NCI-H524 (cell line): ENCODE data around the gene TBC1D14.

ENCODE experiments used
- DNase-seq, 2 experiments: peaks; one replicate each; lab custom pipeline; 2025; lab: John Stamatoyannopoulos, UW

TBC1D14 gene

DNA sequence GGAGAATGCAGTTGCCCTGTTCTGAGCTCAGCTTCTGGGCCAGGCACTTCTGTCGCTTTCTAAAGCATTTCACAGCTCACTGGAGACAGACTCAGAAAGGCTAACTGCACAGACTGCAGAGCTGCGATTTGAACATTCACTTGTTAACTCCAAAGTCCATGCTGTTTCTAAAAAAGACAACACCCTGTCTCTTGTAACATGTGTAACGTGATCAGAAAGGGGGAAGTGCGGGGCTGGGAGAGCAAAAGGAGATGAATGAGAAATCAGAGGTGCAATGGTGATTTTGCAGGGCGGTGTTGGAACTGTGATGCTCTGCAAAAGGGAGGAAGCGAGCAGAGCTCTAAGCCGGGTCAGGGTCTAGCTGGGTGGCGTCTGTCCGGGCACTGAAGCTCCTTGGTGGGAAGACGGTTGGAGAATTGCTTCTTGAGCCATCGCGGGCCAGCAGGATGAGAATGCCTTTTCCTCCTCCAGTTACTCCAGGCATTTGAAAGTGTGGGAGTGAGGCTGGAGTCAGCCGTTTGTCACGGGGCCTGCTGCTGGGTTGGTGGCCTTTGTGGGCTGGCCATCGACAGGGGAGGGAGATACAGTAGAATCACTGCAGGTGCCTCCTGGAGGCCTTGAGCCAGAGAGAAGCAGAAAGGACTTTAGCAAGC lies 20.3 kb downstream of the TBC1D14 start:
- no peak for DNase-seq

DNA sequence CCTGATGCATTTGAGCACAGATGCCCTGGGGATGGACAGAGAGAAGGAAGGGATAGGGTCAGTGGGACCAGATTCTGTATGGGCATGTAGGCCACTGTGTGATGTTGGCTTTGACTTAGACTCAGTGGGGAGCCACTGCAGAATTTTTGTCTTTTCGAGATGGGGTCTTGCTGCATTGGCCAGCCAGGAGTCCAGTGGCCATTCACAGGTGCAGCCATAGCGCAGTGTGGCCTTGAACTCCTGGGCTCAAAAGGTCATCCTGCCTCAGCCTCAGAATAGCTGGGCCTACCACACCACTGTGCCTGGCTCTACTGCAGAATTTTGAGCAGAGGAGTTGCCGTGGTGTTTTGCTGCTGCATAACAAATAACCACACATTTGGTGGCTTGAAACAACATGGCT lies 22.8 kb downstream of the TBC1D14 start:
- no peak for DNase-seq

DNA sequence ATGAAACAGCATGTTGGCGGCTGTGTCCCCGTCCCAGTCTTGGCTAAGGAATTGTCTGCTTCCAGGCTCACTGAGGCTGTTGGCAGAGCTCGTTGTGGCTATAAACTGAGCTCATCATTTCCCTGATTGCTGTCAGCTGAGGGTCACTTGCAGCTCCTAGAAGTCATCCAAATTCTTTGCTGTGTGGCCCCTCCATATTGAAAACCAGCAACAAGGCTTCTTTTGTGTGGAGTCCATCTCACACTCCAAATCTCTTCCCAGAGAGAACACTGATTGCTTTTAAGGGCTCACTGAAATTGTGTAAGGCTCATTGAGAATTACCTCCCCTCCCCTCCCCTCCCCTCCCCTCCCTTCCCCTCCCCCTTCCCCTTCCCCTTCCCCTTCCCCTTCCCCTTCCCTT lies 23.3 kb downstream of the TBC1D14 start:
- DNase-seq: no peak

DNA sequence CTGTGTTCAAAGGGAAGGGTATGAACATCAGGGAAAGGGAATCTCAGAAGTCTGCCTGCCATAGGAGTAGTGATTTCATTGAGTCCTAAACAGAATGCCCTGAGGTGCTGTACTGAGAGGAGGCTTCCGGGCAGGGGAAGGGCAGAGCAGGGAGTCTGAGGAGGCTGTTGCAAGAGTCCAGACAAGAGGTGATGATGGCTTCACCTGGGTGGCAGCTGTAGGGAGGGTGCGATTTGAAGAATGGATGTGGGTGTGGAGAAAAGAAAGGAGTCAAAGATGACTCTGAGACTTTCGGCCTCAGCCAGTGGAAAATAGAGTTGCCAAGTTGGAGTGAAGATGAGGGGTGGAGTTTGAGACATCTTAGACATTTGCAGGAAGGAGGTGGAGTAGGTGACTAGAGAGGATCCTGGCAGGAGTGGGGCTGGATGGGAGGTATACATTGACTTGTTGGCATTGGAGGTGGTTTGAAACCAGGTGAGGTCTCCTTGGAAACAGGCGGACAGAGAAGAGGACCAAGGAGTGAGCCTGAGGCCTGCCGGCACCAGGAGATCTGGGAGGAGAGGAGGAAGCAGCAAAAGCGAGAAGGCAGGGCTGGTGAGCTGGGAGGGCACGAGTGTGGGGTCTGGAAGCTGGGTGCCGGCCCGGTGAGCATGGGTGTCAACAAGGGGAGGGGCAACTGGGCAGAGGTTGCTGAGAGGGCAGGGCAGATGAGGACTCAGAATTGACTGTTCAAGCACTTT lies 24.2 kb downstream of the TBC1D14 start:
- DNase-seq: no peak

DNA sequence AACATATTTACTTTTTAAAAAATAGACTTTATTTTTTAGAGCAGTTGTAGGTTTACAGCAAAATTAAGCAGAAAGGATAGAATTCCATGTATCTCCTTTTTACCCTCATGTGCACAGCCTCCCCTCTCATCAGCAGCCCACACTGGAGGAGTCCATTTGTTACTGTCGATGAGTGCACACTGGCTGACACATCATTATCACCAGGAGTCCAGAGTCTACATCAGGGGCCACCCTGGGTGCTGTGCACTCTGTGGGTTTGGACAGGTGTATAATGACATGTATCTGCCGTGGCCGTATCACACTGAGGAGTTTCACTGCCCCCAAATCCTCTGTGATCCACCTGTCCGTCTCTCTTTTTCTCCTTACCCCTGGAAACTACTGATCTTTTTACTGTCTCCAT lies 26.3 kb downstream of the TBC1D14 start:
- DNase-seq: no peak

DNA sequence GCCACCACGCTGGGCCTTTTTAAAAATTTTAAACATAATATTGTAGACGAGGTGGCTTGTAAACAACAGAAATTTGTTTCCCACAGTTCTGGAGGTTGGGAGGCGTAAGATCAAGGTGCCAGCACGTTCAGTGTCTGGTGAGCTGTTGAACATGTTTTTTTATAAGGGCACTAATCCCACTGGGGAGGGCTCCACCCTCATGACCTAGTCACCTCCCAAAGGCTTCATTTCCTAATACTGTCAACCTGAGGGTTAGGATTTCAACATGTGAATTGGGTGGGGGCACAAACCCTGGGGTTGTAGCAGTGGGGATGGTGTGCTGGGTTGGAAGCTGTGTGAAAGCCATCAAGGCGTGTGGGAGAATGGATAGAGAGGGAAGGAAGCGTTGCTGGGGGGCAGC lies 27.6 kb downstream of the TBC1D14 start:
- no peak for DNase-seq

DNA sequence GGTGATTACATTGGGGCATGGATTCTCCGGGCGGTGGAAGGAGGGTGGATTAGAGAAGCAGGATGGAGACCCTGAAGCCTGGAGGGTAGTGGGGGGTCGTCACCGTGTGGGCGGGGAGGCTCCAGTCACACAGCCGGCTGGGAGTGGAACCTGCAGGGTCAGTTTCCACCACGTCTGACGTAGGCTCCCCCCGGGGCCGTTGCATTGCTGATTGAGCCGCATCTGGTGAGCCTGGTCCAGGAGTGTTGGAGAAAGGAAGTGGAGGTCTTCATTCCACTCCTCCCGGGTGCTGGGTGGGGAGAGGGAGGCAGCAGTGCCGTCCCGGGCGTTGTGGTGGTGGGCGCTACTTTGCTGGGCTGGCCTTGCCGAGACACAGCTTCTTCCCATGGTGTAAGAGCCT lies 28.1 kb downstream of the TBC1D14 start:
- no peak for DNase-seq

DNA sequence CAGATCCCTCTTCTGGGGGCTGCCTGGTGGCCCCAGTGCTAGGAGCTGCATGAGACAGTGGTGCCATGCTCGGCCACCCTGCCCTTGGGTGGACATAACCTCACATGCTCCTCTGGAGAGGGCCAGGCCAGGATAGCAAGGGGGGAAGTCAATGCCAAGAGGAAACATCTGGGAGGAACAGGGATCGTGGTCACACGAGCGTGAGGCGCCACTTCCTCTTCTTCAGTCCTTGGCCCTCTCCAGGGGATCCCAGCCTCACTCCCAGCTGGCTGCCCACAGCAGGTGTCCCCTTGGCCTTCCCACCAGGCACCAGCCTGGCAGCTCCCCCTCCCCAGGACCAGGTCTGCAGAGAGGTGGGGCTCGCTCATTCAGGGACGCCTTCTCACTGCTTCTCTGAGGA lies 28.6 kb downstream of the TBC1D14 start:
- DNase-seq: no peak

DNA sequence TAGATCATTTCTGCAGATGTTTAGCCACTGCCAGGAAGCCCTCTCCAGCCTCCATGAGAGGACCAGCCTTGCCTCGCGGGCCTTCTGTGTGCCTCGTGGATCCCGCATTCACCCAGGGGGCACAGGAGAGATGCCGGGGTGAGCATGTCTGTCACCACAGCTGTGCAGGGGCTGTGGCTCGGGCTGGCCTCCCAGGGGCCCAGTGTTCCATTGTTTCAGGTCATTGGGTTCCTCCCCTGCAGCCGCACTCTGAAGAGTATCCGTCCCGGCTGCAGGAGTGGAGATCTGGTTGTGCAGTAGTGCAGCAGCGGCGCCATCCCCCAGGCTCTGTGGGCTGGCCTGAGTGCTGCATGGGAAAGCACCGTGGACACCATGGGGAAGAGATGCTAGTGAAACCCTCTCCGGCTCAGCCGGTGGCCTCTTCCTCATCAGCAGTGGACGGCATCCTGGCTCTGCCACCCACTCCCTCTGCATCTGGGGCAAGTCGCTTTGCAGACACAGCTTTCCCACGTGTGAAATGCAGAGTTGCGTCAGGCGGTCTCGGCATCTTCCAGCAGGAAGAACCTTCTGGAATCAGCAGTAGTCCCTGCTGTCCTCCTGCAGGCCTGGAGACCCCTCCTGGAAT lies 29.1 kb downstream of the TBC1D14 start:
- no peak for DNase-seq

DNA sequence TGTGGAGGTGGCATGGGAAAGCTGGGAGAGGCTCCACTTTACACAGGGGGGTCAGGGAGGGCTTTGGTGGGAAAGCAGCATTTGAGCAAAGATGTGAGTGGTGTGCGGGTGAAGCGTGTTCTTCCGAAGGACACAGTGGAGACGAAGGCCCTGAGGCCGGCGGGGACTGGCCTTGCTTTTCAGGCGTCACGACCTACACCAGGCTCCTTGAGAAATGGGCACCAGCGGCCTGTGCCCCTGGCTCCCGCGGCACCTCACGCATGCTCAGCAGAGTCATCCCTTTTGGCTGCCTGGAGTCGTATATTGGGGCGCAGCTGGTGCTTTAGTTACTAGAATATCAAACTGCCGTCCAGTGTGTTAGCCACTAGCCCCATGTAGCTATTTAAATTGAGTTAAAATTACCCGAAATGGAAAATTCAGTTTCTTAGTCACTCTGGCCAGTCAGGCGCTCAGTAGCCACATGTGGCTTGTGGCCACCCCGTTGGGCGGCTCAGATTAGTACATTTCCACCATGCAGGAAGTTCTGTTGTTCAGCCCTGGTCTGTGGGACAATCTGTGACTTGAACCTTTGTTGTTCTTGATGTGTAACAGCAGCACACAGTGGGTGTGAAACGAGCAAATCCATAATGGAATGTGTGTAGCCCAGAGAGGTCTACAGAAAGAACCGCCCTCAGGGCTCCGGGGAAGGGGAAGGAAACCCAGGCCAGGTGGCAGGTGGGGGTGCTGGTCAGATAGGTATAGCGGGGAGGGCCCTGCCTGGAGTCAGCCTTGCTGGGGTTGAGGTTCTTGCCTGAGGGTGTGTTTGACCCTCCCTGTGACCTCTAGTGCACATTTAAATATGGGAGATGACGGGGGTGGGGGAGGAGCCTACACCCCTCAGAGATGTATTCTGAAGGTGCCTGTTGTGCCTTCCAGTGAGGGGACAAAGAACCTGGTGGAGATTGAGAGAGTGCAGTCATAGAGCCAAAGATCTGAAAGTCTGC lies 30.4 kb downstream of the TBC1D14 start:
- DNase-seq: no peak

DNA sequence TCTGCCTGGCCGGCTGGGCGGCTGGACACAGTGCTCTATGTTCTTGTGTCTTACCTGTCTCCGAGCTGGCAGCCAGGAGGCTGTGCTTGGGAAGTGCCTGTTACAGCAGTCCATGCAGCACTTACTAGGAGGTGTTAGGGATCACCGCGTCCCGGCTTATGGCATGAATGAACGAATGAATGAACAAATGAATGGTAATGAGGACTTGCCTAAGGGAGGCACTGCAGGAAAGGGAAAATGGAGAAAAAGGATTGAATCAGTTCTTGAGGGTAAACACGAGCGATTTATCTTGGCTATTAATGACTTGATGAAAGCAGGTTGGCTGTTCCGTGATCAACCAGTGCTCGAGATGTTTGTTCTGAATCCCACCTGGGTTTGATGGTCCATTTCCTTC lies 31.1 kb downstream of the TBC1D14 start:
- no peak for DNase-seq

DNA sequence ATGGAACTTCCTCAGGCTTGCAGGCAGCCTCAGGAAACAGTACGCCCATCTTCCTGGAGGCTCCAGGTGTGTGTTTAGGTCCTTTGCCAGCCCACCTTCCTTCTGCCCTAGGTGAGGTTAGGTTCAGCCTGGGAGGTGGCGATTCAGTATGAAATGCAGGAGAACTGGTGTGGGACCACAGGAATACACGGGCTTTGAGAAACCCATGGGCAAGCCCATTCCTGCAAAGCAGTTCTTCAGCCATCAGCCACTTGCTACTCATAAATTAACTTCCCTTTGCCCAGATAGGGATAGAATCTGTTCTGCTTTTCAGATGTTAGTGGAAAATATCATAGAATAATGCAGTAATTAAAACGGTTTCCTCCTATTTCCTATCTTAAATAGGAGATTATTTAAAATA lies 32.2 kb downstream of the TBC1D14 start:
- no peak for DNase-seq

DNA sequence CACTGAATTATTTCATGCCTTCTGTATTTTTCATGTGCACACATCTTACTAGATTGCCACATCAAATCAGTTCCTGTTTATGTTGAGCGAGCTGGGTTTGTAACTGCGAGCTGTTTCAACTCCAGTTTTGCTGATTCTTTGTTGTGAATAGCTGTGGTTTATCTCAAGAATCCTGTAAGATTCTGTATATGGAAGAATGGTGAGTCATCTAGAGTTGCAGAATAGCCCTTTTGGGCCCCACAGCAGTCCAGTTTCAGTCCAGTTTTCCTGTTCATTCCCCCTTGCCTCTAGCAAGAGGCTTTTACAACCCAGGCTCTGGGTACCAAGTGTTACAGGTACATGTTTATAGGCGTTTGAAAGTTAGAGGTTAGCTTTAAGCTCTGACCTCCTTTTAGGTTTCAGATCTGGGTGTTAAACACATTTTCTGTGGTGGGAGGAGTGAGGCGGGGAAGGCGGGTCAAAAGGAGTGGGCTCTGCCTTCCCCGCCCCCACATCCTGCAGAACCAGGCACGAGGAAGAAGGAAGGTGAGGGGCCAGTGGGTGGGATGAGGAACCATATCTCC lies 32.7 kb downstream of the TBC1D14 start:
- DNase-seq: no peak

DNA sequence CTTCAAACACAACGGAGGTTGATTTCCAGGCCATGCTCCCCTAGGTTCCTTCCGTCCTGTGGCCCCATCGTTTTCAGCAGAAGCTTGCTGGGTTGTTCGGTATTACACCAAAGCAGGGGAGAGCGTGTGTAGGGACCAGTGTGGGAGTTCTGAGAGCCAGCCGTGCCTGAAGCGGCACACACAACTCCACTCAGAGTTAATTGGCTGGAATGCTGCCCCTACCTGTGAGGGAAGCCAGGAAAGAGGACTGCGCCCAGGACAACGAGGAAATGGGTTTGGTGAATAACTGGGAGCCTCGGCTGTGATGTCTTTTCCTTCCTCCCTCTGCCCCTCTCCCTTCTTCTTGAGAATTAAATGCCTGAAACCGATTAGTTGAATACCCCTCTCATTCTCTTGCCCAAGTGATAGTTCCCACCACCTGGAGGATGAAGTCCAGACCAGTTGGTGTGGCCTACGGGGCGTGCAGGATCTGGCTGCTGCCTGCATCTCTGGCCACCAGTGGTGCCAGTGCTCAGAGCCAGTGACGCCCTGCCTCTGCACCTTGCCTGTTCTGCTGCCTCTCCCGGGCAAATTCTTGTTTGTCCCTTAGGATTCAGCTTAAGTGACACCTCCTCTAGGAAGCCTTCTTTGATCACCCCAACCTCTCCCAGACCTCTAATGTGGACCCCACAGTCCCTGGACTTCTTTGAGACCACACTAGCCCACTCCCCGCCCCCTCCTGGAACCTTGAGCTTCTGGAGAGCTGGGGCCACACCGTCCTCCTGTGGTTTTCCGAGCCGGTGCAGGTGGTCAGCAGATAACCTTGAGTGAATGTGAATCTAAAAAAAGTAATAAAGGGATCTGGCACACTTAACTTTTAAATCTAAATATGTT lies 33.6 kb downstream of the TBC1D14 start:
- no peak for DNase-seq

DNA sequence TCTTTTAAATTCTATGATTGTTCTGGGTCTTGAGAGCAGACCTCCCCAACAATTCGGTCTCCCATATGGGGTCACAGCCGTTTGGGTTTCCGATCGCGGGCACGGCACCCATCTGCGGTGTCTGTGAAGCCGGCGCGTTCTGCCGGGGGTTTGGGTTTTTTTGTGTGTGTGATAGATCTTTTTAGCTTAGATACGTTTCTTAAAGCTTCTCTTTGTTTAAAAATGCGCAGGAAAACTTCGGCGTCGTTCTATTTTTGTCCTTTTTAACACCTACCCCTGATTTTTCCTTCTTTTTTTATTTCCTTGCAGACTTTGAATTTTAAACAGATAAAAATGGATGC lies 34.2 kb downstream of the TBC1D14 start:
- DNase-seq: no peak

DNA sequence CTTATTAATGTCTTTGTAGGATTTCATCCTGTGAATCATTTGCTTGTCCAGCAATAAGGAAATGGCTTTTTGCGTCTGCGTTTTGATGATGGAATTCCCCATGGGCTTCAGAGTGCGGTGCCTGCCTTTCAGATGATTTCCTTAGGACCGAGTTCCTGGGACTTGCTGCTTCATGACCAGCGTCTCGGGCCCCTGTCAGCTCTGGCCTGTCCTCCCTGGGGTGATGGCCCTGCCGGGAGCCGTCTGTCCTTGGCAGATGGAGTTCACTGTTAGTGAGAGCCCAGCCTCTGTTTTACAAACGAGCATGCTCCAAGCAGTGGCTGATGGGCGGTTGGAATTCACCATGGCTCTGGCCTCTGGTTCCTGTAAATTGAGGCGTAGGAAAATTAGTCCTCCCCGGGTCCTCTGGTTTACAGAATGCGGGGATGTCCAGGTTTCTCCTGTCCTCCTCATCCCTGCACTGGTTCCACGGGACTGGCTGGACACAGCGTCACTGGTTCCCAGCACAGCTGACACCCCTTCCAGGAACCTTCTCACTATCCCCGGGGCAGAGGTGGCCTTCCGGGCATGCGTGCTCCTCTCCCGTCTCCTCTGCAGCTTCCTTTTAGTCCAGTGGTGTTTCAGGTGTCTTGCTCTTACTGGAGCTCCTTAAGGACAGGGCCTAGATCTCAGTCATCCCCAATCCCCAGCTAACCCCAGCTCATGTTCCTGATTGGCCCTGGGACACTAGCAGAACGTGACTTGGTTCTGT lies 34.9 kb downstream of the TBC1D14 start:
- DNase-seq: no peak

DNA sequence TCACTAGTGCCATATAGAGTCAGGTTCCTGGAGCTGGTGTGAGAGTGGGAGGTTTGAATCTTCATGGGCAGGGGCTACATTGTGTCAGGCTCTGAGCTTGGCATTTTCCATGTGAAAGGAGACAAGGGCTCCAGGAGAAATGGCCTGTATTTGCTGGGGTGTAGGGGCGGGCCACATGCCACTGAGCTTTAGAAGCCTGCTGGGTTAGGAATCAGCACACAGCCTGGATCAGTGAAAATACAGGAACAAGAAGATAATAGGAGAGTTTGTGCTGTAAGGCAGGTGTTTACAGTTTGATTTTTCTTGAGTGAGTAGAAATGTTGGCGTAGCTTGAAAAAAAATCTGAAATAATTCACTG lies 35.4 kb downstream of the TBC1D14 start:
- no peak for DNase-seq

DNA sequence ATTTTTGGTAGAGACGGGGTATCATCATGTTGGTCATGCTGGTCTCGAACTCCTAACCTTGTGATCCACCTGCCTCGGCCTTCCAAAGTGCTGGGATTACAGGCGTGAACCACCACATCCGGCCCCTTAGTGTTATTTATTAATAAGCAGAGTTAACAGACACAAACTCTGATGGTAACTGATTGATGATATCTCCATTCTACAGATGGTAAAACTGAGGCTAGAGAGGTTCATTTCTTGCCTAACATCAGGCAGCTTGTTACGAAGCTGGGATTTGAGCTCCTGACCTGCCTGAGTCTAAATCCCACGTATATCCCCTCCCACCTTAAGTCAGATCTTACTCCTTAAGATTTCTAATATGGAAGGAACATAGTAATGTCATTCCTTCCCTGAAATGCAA lies 36.9 kb downstream of the TBC1D14 start:
- DNase-seq: no peak

DNA sequence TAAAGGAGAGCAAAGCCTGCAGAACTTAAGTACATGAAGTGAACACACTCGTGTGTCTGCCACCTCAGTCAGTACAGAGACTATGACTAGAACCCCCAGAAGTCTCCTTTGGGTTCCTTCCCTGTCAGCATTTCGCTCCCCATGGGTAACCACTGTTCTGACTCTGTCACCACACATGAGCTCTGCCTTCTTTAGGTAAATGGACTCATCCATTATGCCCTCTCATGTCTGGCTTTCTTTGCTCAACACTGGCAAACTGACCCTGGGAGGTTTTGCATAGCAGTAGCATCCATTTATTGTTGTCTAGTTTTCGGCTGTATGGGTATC lies 38.5 kb downstream of the TBC1D14 start:
- DNase-seq: no peak

DNA sequence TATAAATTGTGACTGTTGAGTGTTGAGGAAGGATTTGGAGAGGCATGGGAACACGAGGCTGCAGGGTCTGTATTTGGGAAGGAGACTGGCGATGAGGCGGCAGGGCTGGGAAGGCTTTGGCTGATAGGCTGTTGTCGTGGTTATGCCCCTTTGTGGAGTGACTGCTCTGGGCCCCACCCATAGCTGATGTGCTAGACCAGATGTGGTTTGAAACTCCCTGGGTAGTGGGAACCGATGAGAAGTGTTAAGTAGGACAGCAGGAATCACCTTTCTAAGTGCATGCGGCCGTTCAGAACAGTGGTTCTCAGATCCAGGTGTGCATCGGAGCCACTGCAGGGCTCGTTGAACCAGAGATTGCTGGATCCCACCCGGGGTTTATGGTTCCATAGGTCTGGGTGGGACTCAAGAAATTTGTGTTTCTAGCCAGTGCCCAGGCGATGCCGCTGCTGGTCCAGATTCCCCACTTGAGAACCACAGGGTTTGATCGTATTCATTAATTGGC lies 42.3 kb downstream of the TBC1D14 start:
- no peak for DNase-seq
